H9 (cell line): Measurements from ENCODE around the gene RCAN1. TPM values are rescaled to one million over a fixed set of nuclear protein-coding genes. Genes with fewer than 3 reads are reported as not detected.

ENCODE experiments used
- DNase-seq: peaks from one replicate; pipeline ENCODE4 v3.0.0-alpha.2; 2017
- H2AFZ ChIP-seq: one replicate; pipeline ENCODE4 v1.6.1; 2013; ENCODE audit warnings: mild to moderate bottlenecking, low read length, control low read depth, moderate library complexity
- H2AK5ac ChIP-seq: 2 replicates; pipeline ENCODE4 v1.6.1; 2013; ENCODE audit warnings: low read length, control low read depth, mixed read lengths; ENCODE audit not compliant: insufficient read length
- H2BK120ac ChIP-seq: one replicate; pipeline ENCODE4 v1.6.1; 2013; ENCODE audit warnings: low read depth, mild to moderate bottlenecking, low read length, control low read depth, inconsistent platforms; ENCODE audit not compliant: poor library complexity, severe bottlenecking
- H2BK12ac ChIP-seq: 2 replicates; pipeline ENCODE4 v1.6.1; 2013; ENCODE audit warnings: low read length, control low read depth, mixed read lengths, low read depth; ENCODE audit not compliant: insufficient read length
- H2BK15ac ChIP-seq: 2 replicates; pipeline ENCODE4 v1.6.1; 2013; ENCODE audit warnings: low read depth, low read length, control low read depth
- H2BK20ac ChIP-seq: one replicate; pipeline ENCODE4 v1.6.1; 2013; ENCODE audit warnings: low read depth, mild to moderate bottlenecking, low read length, control low read depth, inconsistent platforms; ENCODE audit not compliant: poor library complexity, severe bottlenecking
- H2BK5ac ChIP-seq: 2 replicates; pipeline ENCODE4 v1.6.1; 2013; ENCODE audit warnings: low read length, control low read depth, mixed read lengths; ENCODE audit not compliant: insufficient read length
- H3K14ac ChIP-seq: 2 replicates; pipeline ENCODE4 v1.6.1; 2013; ENCODE audit warnings: low read length, control low read depth; ENCODE audit not compliant: insufficient read depth
- H3K18ac ChIP-seq: 2 replicates; pipeline ENCODE4 v1.6.1; 2013; ENCODE audit warnings: low read depth, mild to moderate bottlenecking, mixed read lengths, low read length, control low read depth; ENCODE audit not compliant: insufficient read length
- H3K23ac ChIP-seq: 2 replicates; pipeline ENCODE4 v1.6.1; 2013; ENCODE audit warnings: low read length, control low read depth, mixed read lengths, low read depth; ENCODE audit not compliant: insufficient read length
- H3K23me2 ChIP-seq: 2 replicates; pipeline ENCODE4 v1.6.1; 2013; ENCODE audit warnings: low read depth, mild to moderate bottlenecking, mixed read lengths, low read length, control low read depth; ENCODE audit not compliant: insufficient read length, poor library complexity, severe bottlenecking
- H3K27ac ChIP-seq: 2 replicates; pipeline ENCODE4 v1.5.1; 2013; ENCODE audit warnings: low read length, control low read depth, mixed read lengths, low read depth; ENCODE audit not compliant: insufficient read length
- H3K27me3 ChIP-seq: 2 replicates; pipeline ENCODE4 v1.6.1; 2013; ENCODE audit warnings: low read length, control low read depth, inconsistent platforms; ENCODE audit not compliant: insufficient read depth
- H3K4ac ChIP-seq: 2 replicates; pipeline ENCODE4 v1.6.1; 2013; ENCODE audit warnings: low read depth, mild to moderate bottlenecking, control low read depth, inconsistent platforms, low read length, moderate library complexity
- H3K4me1 ChIP-seq: 2 replicates; pipeline ENCODE4 v1.6.1; 2013; ENCODE audit warnings: low read length, control low read depth, inconsistent platforms; ENCODE audit not compliant: insufficient read depth
- H3K4me2 ChIP-seq: 2 replicates; pipeline ENCODE4 v1.6.1; 2013; ENCODE audit warnings: low read length, control low read depth, mixed read lengths; ENCODE audit not compliant: insufficient read length, insufficient read depth
- H3K56ac ChIP-seq: 2 replicates; pipeline ENCODE4 v1.6.1; 2013; ENCODE audit warnings: low read depth, mild to moderate bottlenecking, mixed read lengths, low read length, control low read depth; ENCODE audit not compliant: insufficient read length
- H3K79me1 ChIP-seq: 2 replicates; pipeline ENCODE4 v1.6.1; 2013; ENCODE audit warnings: low read depth, mild to moderate bottlenecking, moderate library complexity, low read length, control low read depth, inconsistent platforms; ENCODE audit not compliant: insufficient read depth, poor library complexity, severe bottlenecking
- H3K79me2 ChIP-seq: 2 replicates; pipeline ENCODE4 v1.6.1; 2013; ENCODE audit warnings: low read length, control low read depth, inconsistent platforms; ENCODE audit not compliant: insufficient read depth
- H3K9ac ChIP-seq: 2 replicates; pipeline ENCODE4 v1.6.1; 2013; ENCODE audit warnings: low read length, control low read depth, mixed read lengths; ENCODE audit not compliant: insufficient read length; ENCODE audit errors: extremely low read depth
- H3K9me3 ChIP-seq: one replicate; pipeline ENCODE4 v1.6.1; 2013; ENCODE audit warnings: low read depth, low read length, inconsistent platforms; ENCODE audit not compliant: control insufficient read depth
- H3T11ph ChIP-seq: one replicate; pipeline ENCODE4 v1.6.1; 2013; ENCODE audit warnings: mild to moderate bottlenecking, low read length, control low read depth, inconsistent platforms
- H4K20me1 ChIP-seq: one replicate; pipeline ENCODE4 v1.6.1; 2013; ENCODE audit not compliant: control insufficient read depth, insufficient read length, insufficient read depth
- H4K5ac ChIP-seq: 2 replicates; pipeline ENCODE4 v1.6.1; 2013; ENCODE audit warnings: low read depth, mild to moderate bottlenecking, mixed read lengths, low read length, control low read depth; ENCODE audit not compliant: insufficient read length
- H4K8ac ChIP-seq: replicated peaks from 2 replicates; pipeline ENCODE4 v1.6.1; 2013; ENCODE audit warnings: low read length, control low read depth, mixed read lengths, low read depth; ENCODE audit not compliant: insufficient read length
- H4K91ac ChIP-seq: 2 replicates; pipeline ENCODE4 v1.6.1; 2013; ENCODE audit warnings: low read depth, mild to moderate bottlenecking, moderate library complexity, mixed read lengths, low read length, control low read depth; ENCODE audit not compliant: insufficient read length
- H3K27ac Mint-ChIP-seq, 3 experiments: 2 replicates in 2 of 3; 3 replicates in 1 of 3; pipeline ENCODE4 v1.8.0; 2020 to 2021; ENCODE audit warnings: mixed read lengths in 3 of 3, mild to moderate bottlenecking in 1 of 3, moderate library complexity in 1 of 3
- H3K27me3 Mint-ChIP-seq: 2 replicates; pipeline ENCODE4 v1.8.0; 2021; ENCODE audit warnings: low read depth, mild to moderate bottlenecking, moderate library complexity, mixed read lengths
- H3K36me3 Mint-ChIP-seq, 3 experiments: 2 replicates in 2 of 3; 3 replicates in 1 of 3; pipeline ENCODE4 v1.8.0; 2020 to 2021; ENCODE audit warnings: low read depth in 3 of 3, mixed read lengths in 3 of 3; ENCODE audit not compliant: insufficient read depth in 1 of 3
- H3K4me1 Mint-ChIP-seq, 2 experiments: 2 replicates each; pipeline ENCODE4 v1.8.0; 2020; ENCODE audit warnings: mixed read lengths in 2 of 2
- H3K4me3 Mint-ChIP-seq, 2 experiments: 2 replicates in 1 of 2; 3 replicates in 1 of 2; pipeline ENCODE4 v1.8.0; 2020 to 2021; ENCODE audit warnings: mild to moderate bottlenecking in 2 of 2, mixed read lengths in 2 of 2, moderate library complexity in 1 of 2
- H3K9me3 Mint-ChIP-seq, 2 experiments: 2 replicates in 1 of 2; 3 replicates in 1 of 2; pipeline ENCODE4 v1.8.0; 2020; ENCODE audit warnings: mild to moderate bottlenecking in 2 of 2, mixed read lengths in 2 of 2, moderate library complexity in 1 of 2
- CTCF ChIP-seq: fragments of 200-600 bp; sonication (generic); conservative IDR thresholded peaks from 3 replicates; pipeline ENCODE4 v1.8.0; 2021; ENCODE audit warnings: antibody characterized with exemption, mild to moderate bottlenecking
- WGBS: extraction: QIAGEN DNeasy Blood & Tissue Kit; methylation state at CpG from one replicate; pipeline ENCODE4 v1.1.7; 2013; ENCODE audit warnings: missing lambda C conversion rate, low lambda C conversion rate, mixed read lengths; ENCODE audit not compliant: insufficient read length; ENCODE audit errors: extremely low coverage; 5-methylcytosine and 5-hydroxymethylcytosine counted together
- total RNA-seq: library from RNA; stranded (reverse); gene quantifications from 2 replicates; pipeline ENCODE4 v1.2.1, GENCODE V29; 2021

Gene RCAN1
- total RNA-seq, 1 experiment from 2014 or later, result 7.0 TPM

- Histone ChIP-seq H3K27me3 (no peaks in the 10 kb centered on the region), H2BK20ac (no peak overlapping the region), H3K4me1 (peaks cover 4% of the 10 kb centered on the region; the same call in 1 of the 2 replicates), H3K18ac (no peak overlapping the region), H4K5ac (no peak overlapping the region), H2BK5ac (no peak overlapping the region), H3K23ac (no peak overlapping the region), H3T11ph (no peak overlapping the region), H3K79me2 (no peaks in the 10 kb centered on the region), H2BK15ac (no peak overlapping the region), H2BK12ac (no peak overlapping the region), H3K4me2 (no peak overlapping the region), H3K14ac (no peak overlapping the region), H4K91ac (no peak overlapping the region), H3K9ac (no peak overlapping the region), H2AK5ac (no peak overlapping the region), H2AFZ (no peak overlapping the region), H3K9me3 (no peaks in the 10 kb centered on the region), H3K27ac (no peak overlapping the region), H3K56ac (no peak overlapping the region), H3K4ac (no peak overlapping the region), H3K79me1 (no peaks in the 10 kb centered on the region), H4K8ac (no peak overlapping the region), H3K23me2 (no peaks in the 10 kb centered on the region), H2BK120ac (no peak overlapping the region), H4K20me1 (no peaks in the 10 kb centered on the region)
- Mint-ChIP-seq H3K9me3 (no peaks in the 10 kb centered on the region), H3K36me3 (no peaks in the 10 kb centered on the region), H3K4me1 (peaks cover 9 to 10% of the 10 kb centered on the region in 2 experiments), H3K4me3 (no peak overlapping the region), H3K27ac (no peak overlapping the region), H3K27me3 (no peaks in the 10 kb centered on the region)
- DNase-seq, result no peak
- no peak for TF ChIP-seq CTCF
- WGBS, result no CpG with 5 or more reads among the region's 5 CpGs
These were observed 17.5 kb downstream of the RCAN1 start for GRCh38 chr21:34597406-34597805.
